GM19193 (cell line): ENCODE results near the gene HOXA13.

Experiments
- POLR2A ChIP-seq: IDR thresholded peaks from 4 replicates; pipeline ENCODE4 v1.6.1; 2011; ENCODE audit not compliant: insufficient read depth, insufficient read length; ENCODE audit errors: extremely low read depth

Gene HOXA13

DNA sequence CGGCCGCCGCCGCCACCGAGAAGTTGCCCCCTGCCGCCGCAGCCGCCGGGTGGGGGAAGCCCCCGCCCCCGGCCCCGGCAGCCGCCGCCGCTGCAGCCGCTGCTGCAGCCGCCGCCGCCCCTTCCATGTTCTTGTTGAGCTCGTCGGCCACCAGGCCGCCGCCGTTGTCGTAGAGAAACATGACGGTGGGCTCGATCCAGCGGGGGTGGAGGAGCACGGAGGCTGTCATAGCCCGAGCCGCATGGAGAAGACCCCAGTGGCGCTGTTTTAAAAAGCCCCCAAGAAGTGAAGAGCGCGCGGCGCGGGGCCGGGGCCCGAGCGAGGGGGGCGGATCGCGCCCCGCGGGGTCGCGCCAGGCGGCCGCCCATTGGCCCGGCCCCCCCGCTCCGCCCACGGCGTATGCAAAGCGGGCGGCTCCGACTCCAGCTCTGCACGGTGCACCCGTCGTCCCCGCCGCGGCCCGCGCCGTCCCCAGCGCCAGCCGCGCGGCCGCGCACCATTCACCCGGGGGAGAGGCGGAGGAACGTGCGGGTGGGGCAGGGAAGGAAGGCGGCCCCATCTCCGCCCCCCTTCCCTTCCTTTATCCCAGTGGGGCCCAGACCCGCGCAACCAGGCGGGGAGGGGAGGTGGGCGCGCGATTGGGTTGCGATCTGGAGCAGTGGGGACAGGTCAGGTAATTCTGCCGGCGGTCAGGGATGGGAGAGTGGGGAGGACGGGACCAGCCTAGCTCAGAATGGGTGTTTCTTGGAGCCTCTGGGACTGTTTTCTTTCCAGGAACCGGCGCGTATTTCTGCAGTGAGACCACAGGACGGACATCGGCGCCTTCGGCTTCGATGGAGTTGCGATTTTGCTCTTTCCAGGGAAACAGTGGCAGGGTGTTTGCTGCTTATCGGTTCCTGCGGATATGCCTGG is at the start of gene HOXA13:
TSS of gene HOXA13 (minus strand) at position 243 of the 912 bp plus-strand sequence. CDS start at position 229, 14 bp downstream.
- no peak for TF ChIP-seq POLR2A

DNA sequence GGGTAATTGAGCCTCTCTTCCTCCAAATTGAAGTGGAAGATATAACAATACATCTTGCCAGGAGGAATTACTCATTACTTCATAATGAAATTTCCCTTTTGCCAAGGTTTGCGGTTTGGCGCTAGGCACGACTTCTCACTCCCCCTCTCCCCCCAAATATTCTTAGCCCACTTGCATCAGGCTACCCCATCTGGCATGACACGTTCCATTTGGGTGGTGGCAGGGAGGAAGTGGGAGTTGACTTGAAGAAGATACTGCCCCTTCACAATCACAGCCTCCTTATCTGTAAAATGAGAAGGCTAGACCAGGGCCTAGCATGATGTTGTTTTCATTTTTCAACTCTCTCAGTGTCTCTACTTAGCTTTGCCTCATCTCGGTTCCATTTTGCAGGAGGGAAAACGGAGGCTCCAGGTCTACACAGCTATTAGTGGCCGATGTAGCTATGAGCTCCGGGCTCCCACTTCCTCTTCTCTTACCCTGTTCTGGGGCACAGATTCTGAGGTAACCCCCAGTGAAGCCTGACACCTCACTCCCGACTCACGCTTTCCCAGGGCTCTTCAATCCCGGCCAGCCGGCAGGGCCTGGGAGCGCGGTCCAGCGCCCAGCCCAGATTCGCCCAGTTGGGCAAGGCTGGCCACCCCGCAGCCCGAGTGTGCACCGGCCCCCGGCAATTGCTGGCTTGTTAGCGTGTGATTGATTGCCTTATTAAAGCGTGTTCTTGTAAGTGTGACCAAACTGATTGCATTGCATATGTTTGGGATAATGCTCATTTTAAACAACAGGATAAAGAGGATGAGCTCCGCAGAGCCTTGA is 49.2 kb upstream of the HOXA13 start:
- no peak for TF ChIP-seq POLR2A

DNA sequence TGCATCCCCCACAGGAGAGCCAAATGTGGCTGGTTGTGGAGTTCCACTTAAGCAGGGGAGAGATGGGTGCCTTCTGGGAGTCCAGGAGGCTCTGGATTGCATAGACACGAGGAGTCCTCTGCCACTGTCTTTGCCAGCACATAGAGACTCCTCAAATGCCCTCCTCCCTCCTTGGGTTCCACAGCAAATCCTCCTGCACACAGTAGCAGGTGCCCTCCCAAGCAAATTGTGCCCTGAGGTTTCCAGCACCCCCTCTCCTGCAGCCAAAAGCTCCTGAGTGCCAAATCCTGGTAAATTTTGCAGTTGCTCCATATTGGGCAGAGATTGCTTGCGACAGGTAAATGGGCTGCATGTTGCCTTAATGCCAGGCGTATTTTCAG is 48.5 kb upstream of the HOXA13 start:
- TF ChIP-seq POLR2A, result no peak

DNA sequence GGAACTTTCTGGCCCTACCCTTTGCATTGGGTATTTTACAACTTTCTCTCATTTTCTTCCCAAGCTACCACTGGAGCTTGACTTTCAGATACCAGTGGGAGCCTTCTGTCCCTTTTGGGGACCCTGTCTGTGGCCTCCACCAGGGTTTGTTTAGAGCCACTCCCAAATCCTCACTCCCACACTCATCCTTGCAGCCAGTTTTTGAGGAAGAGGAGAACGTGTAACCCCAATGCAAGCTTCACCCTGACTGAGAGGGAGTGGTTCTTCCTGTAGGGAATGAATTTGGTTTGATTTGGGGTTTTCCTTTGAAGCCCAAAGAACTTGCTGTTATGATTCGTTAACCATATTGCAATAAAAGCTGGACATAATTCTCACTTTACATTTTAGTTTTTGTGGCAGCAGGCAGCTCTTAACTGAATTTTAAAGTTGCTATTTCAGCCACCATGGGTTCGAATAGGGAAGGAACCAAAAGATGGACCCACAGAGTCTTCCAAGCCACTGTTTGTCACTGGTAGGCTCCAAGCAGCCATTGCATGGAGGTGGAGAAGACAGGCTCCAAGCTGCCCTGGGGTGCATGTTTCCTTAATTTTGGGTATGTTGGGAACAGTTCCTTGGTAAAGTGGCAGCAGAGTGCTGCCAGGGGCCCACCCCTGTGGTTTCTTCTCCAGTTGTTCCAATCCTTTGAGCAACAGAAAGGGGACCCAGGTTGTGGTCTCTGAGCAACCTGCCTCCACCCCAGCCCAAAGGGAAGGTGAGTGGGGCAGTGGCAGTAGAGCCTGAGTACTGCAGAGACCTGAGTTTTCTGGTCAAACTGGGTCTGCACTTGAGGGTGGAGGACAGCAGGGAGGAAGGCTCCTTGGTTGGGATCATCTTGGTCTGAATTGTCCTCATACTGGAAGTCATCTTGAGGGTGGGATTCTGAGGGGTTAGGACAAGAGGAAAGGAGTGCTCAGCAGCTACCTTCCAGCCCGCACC is 47.8 kb upstream of the HOXA13 start:
- TF ChIP-seq POLR2A, result no peak

DNA sequence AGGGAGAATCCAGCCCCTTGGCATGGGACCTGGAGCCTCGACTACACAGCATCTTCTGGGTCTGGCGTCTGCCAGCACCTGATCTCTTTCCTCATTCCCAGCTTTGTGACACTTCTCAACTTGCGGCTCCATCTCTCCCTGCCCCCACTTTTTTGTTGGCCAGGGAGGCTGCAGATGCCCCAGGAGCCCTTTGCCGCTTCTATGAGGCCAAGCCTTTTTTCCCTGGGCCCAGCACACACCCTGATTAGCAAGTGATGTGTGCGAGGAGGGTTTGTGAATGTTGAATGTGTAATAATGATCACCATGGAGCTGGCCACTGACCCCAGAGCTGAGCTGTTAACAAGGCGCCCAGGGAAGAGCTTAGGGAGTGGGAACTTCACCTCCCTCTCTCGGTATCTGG is 47.1 kb upstream of the HOXA13 start:
- no peak for TF ChIP-seq POLR2A

DNA sequence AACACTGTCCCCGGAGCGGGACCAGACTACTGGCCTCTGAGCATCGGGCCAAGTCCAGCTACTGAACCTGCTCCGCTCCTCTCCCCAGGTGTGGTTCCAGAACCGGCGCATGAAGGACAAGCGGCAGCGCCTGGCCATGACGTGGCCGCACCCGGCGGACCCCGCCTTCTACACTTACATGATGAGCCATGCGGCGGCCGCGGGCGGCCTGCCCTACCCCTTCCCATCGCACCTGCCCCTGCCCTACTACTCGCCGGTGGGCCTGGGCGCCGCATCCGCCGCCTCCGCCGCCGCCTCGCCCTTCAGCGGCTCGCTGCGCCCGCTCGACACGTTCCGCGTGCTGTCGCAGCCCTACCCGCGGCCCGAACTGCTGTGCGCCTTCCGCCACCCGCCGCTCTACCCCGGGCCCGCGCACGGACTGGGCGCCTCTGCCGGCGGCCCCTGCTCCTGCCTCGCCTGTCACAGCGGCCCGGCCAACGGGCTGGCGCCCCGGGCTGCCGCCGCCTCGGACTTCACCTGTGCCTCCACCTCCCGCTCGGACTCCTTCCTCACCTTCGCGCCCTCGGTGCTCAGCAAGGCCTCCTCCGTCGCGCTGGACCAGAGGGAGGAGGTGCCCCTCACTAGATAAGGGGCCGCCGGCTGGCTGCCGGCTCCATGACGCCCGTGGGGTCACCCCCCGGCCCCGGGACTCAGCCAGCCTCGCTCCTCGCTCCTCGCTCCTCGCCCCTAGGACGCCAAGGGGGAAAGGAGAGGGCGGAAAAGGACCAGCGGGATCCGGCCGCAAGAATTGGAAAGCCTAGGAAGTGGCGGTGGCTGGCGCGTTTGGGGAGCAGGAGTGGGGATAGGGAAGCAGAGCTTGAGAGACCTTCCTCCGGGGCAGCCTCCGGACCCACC is 46.2 kb upstream of the HOXA13 start:
- no peak for TF ChIP-seq POLR2A

DNA sequence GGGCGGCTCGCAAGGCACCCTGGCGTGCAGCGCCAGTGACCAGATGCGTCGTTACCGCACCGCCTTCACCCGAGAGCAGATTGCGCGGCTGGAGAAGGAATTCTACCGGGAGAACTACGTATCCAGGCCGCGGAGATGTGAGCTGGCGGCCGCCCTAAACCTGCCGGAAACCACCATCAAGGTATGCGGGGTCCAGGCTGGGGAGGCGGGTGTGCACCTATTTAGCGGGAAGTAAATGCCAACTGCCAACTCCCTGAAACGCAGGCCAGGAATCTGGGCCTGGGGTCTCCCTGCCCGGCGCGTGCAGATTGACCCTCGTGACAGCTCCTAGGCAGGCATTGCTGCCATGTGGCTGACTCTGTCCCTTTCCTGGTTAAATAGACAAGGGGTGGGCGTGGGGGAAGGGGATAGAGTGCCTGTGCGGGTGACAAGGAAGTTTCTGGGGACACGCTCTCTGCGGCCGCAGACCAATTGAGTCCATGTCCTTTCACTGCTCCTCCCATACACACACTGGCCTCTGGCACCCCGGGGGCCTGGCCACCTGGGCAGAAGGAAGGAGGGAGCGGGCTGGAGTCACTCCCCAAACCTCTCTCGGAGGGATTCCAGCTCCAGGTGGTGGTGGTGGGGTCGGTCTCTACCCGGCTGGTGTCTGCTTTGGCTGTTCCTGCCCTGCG is 45.4 kb upstream of the HOXA13 start:
- no peak for TF ChIP-seq POLR2A

DNA sequence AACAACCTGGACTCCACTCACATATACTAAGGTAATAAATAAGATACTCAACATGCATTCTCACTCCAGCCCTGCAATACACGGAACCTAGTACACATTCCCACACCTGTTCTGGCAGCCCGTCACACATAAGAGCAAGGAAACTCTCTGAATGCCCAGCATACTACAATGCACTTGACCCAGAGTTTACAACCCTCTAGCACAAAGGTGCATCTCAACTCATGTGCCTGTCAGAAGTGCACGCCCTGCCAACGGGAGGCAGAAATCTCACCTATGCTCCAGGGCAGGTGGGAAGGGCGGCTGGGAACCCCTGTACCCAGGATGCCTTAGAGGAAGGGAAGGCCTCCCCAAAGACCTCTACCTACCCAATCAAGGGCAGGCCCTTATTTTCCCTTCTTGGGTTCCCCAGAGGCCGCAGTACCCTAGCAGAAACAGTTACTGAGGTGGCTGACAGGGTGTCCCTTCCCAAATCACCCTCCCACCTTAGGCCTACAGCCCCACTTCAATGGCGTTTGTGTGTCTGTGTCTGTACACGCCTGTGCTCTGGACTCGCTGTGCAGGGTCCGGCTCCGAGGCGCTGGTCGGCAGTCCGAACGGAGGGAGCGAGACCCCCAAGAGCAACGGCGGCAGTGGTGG is 44.7 kb upstream of the HOXA13 start:
- no peak for TF ChIP-seq POLR2A

DNA sequence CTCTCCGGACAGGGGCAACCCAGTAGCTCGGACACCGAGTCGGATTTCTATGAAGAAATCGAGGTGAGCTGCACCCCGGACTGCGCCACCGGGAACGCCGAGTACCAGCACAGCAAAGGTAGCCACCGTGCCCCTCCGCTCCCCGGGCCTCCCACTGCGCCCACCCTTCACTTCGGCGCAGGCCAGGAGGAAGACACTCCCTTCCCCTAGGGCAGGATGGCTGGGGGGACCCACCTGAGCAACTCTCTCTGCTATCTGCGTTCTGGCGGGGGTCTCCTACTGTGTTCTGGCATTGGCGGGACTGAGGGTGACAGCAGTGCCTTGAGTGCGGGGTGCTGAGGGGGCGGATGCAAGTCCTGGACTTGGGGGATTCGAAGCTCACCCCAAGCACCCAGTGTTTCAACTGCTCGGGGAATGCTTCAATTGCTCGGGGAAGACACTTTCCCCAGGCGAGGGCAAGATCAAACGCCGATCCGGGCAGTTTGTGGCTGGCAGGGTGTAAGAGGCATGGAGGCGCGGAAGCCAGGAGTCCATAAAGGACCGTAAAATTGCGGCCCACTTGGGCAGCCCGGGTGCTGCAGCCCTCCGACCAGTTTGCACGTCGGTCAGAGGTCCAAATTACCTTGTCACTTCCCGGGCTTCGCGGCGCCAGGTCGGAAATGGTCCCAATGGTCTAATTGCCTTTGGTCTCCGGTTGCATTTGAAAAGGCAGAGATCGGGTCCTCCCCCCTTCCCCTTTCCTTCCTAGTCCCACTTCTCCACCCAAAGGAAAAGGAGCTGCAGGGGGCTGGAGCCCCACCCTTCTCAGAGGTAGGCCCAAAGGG is 43.7 kb upstream of the HOXA13 start:
- no peak for TF ChIP-seq POLR2A

DNA sequence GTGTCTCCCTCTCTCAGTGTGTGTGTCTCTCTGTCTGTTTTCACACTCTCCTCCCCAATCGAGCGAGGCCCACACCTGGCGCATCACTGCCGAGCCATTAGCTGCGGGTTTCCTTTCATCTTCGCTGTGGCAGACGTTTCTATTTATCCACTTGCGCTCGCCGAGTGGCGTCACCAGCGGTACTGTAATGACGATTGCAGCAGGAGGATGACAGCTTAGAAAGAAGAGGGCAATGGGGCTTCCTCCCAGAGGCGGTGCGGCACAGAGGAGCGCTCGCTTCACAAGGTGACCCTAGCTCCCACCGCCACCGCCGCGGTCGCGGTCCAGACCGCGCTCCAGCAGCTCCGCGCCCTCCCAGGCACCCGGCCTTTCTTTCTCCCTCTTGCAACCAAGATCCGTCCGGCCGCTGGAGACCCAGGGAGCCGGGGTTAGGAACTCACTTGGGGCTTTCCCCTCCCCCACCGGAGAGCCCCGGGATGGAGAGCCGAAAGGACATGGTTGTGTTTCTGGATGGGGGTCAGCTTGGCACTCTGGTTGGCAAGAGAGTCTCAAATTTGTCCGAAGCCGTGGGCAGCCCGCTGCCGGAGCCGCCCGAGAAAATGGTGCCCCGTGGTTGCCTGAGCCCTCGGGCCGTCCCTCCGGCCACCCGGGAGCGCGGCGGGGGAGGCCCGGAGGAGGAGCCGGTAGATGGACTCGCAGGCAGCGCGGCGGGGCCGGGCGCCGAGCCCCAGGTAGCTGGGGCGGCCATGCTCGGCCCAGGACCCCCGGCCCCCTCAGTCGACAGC is 42.9 kb upstream of the HOXA13 start, which contains the start of gene EVX1:
TSS of gene EVX1 (plus strand) at position 248 of the 785 bp plus-strand sequence. CDS start at position 477, 229 bp downstream.
- TF ChIP-seq POLR2A, result no peak

DNA sequence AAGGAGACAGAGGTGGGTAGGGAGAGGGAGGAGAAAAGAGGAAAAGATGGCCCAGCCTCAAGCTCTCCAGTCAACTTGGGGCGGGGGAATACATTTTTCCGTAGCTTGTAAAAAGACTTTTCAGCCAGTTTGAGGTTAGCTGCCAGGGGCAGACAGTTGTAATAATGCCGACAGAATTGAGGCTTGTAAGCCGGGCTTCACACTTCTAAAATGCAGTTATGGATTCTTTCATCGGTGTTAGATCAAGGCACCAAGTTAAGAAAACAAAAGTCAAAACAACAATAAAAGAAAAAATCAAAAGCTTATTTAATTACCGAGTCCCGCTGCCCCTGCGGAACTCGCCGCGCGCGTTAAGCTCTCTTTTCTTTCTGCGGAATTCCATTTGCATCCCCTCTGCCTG is 42.3 kb upstream of the HOXA13 start:
- no peak for TF ChIP-seq POLR2A
